ENCODE results near the gene SLIT2.

The SLIT2 gene

GRCh38 chr4:20254511-20255250 lies 3.0 kb downstream of the SLIT2 start:
- TF ChIP-seq CTCF (IDR thresholded peaks at IDR 0.05; ENCODE audit: insufficient read depth, low read depth, low read length, missing control alignments): no peak
- H3K4me3 ChIP-seq (ENCODE audit: low read depth, low read length): no peak overlapping the region
- no peak for DNase-seq (ENCODE audit: low read depth)

GRCh38 chr4:20255251-20255586 lies 3.5 kb downstream of the SLIT2 start:
- no peak overlapping the region for H3K4me3 ChIP-seq (ENCODE audit: low read depth, low read length)
- DNase-seq (ENCODE audit: low read depth): no peak
- no peak for TF ChIP-seq CTCF (IDR thresholded peaks at IDR 0.05; ENCODE audit: insufficient read depth, low read depth, low read length, missing control alignments)

DNA sequence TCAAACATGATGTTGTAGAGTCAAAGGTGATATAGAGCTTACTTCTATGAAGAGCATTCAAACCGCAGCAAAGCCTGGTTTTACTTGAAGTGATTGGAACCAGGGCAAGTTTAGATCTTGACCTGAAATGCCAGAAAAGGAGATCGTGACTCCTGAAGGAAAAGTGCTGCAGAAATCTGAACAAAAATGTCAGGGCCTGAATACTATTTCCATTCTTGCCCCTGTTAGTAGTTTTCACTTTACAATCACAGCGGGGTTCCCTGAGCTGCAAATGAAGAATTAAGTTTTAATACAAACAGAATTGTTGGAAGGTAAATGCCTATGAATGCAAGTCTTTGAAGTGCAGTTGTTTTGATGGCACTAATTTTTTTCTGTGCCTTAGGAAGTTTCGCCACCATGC lies 4.1 kb downstream of the SLIT2 start:
- no peak overlapping the region for H3K4me3 ChIP-seq (ENCODE audit: low read depth, low read length)
- no peak for DNase-seq (ENCODE audit: low read depth)
- TF ChIP-seq CTCF (IDR thresholded peaks at IDR 0.05; ENCODE audit: insufficient read depth, low read depth, low read length, missing control alignments): no peak

GRCh38 chr4:20256381-20256881 lies 4.7 kb downstream of the SLIT2 start:
- no peak overlapping the region for H3K4me3 ChIP-seq (ENCODE audit: low read depth, low read length)
- DNase-seq (ENCODE audit: low read depth): no peak
- no peak for TF ChIP-seq CTCF (IDR thresholded peaks at IDR 0.05; ENCODE audit: insufficient read depth, low read depth, low read length, missing control alignments)

GRCh38 chr4:20259707-20260106 lies 8.0 kb downstream of the SLIT2 start:
- TF ChIP-seq CTCF (IDR thresholded peaks at IDR 0.05; ENCODE audit: insufficient read depth, low read depth, low read length, missing control alignments): no peak
- no peak overlapping the region for H3K4me3 ChIP-seq (ENCODE audit: low read depth, low read length)
- no peak for DNase-seq (ENCODE audit: low read depth)

DNA sequence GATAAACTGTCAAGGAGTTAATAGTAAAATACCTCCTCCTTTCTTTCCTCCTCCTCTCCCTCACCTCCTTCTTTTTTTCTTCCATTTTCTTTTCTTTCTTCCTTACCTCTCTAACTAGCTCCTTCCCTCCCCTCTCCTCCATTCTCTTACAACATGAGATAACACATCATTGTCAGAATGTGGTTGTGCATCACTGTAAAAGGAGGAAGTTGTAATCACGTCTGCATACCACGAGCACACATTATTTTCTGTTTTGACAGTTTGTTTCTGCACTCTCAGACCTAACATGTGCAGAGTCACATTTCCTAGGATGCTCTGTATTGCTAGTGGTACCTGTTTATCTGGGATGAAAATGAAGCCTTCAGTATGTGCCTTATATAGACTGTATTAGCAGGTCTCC lies 9.1 kb downstream of the SLIT2 start:
- no peak for TF ChIP-seq CTCF (IDR thresholded peaks at IDR 0.05; ENCODE audit: insufficient read depth, low read depth, low read length, missing control alignments)

GRCh38 chr4:20262221-20262620 lies 10.5 kb downstream of the SLIT2 start:
- no peak for TF ChIP-seq CTCF (IDR thresholded peaks at IDR 0.05; ENCODE audit: insufficient read depth, low read depth, low read length, missing control alignments)
- DNase-seq (ENCODE audit: low read depth): no peak
- no peak overlapping the region for H3K4me3 ChIP-seq (ENCODE audit: low read depth, low read length)

More for the DNA sequence above, 9.1 kb downstream of the SLIT2 start:
- DNase-seq (ENCODE audit: low read depth): no peak
- no peak overlapping the region for H3K4me3 ChIP-seq (ENCODE audit: low read depth, low read length)

Data from GM12865 (cell line).